HG03045 (cell line): Measurements from ENCODE around the gene ADAD2.

Source experiments
- ATAC-seq: cut with Tn5 transposase; IDR thresholded peaks from one replicate; pipeline ENCODE4 v1.9.1; 2021; ENCODE audit warnings: mild to moderate bottlenecking, moderate library complexity; ENCODE audit not compliant: unreplicated experiment

ADAD2 gene

GRCh38 chr16:84220851-84221250 lies 29.9 kb downstream of the ADAD2 start:
- ATAC-seq, result no peak

DNA sequence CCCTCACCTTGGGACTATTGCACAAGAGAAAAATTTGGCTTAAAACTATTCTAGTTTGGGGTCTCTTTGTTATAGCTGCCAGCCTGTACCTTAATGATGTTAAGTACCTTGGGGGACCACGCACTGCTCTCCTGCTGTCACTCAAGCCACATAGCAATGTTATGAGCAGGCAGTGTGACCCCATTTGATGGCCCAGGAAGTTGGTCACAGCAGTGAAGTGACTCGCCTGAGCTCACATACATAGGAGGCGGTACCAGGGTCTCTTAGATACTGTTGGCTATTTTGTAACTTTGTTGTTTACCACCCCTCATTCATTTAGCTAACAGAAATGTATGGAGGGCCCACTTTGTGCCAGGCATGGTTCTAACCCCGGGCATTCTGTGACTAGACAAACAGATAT lies 32.5 kb downstream of the ADAD2 start:
- no peak for ATAC-seq

- ATAC-seq, result no peak
These were observed 33.6 kb downstream of the ADAD2 start for GRCh38 chr16:84224554-84224953.

DNA sequence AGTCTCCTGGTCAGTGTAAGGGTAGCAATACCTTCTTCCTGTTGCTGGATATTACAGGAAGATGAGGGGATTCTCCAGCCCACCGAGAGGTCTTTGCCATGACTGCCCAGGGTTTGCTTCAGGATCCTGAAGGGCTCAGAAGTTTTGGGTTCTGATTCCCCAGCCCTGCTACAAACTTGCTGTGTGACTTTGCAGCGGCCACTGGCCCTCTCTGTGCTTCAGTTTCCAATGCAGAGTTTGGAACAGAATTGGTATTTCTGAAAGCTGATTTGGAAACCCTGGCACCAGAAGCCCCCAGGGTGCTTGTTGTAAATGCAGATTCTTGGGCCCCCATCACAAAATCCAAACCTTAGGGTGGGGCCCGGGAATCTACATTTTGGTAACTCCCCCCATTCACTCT lies 34.2 kb downstream of the ADAD2 start:
- no peak for ATAC-seq

- no peak for ATAC-seq
These were observed 34.6 kb downstream of the ADAD2 start for GRCh38 chr16:84225571-84225970.

DNA sequence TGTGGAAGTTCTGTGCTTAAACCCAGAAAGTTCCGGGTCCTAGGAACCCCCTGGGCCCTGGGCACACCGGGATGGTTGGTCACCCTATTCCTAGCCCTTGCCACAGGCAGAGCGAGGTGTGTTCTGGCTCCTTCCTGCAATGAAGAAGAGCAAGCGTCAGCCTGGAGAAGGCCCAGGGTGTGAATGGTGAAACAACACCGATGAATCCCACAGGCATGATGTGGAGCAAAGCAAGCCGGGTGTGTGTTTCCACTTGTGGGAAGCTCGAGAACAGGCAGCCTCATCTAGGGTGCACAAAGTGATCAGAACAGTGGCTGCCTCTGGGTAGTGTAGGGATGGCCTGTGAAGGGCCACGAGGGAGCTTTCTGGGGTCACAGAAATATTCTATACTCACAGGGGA lies 35.1 kb downstream of the ADAD2 start:
- ATAC-seq, result no peak

GRCh38 chr16:84227548-84227947 lies 36.6 kb downstream of the ADAD2 start:
- ATAC-seq, result no peak

- ATAC-seq, result no peak
These were observed 37.4 kb downstream of the ADAD2 start for GRCh38 chr16:84228256-84228838.

- no peak for ATAC-seq
These were observed 38.5 kb downstream of the ADAD2 start for GRCh38 chr16:84229471-84229870.

DNA sequence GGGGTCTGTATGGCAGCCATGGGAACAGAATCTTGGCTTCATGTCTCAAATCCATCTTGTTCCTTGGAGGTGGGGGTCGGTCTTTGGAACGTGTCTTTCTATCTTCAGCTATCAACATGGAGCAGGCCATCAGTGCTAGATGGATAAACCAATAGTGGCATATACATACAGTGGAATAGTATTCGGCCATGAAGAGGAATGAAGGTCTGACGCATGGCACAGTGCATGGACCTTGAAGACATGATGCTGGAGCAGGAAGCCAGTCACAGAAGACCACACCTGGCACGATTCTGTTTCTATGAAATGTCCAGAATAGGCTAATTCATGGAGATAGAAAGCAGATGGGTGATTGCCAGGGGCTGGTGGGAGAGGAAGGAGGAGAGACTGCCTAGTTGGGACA lies 41.1 kb downstream of the ADAD2 start:
- ATAC-seq, result no peak

- ATAC-seq, result no peak
These were observed 42.0 kb downstream of the ADAD2 start for GRCh38 chr16:84232969-84233368.

GRCh38 chr16:84233748-84234147 lies 42.8 kb downstream of the ADAD2 start:
- ATAC-seq, result no peak

DNA sequence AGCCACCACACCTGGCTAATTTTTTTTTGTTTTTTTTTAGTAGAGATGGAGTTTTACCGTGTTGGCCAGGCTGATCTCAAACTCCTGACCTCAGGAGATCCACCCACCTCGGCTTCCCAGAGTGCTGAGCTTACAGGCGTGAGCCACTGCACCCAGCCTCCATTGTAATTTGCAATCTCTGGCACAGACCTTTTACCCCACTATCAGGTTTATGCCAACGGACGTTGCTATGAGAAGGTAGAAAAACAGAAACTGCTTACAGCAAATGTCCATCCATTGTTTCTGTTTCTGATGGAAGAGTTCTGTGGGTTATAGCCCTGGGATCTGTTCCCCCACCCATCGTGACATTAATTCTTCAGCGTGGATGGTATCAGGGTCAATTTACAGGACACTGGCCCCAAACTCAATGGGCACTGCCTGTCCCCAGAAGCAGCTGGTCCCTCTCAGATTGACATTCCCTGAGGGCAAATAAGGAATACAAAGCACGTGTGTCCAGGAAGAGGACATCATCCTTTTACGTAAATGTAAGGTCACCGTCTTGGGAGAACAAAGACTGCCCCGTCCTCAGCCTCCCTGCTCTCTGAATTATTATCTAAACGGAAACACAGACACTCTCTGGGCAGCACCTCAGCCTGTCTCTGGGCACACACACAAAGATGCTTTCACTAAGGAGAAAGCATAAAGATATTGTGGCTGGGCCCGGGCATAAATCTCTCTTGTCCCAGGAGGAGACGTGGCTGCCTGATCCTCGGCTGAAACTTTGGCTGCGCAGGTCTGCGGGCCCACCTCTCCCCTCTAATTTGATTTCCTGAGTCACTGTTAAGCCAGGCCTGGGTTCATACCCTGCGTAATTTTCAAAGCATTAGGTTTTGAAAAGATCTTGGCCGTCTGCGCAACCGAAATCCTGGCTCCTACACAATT lies 43.6 kb downstream of the ADAD2 start:
- ATAC-seq, result no peak

- no peak for ATAC-seq
These were observed 45.7 kb downstream of the ADAD2 start for GRCh38 chr16:84236671-84237070.

- ATAC-seq, result no peak
These were observed 47.2 kb downstream of the ADAD2 start for GRCh38 chr16:84237994-84238750.

DNA sequence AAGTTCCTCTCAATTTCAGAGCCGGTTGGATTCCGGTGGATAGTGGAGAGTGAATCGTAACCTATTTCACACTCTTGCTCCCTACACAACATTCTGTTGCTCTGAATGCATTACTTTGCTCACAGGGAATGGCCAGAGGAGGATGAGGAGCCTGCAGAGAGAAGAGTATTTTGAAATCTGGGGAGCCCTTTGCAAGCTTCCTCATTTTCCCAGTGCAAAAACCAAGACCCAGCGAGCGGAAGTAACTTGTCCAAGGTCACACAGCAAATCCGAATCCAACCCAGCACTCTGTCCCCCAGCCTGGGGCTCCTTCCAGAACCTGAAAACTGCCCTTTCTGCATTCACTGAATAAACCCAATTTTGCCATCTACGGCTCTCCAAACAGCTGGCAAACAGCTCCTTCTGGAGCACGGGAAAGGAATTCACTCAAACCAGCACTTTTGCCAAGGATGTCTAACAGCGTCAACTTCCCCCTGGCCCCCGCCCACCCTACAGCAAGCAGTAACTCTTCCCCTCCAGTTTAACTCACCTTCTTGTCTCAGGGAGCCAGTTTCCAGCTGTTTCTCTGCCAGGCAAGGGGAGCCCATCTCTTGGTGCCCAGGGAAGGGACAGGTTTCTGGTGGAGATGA lies 48.3 kb downstream of the ADAD2 start:
- no peak for ATAC-seq

- ATAC-seq, result no peak
These were observed 49.0 kb downstream of the ADAD2 start, which contains the start of gene KCNG4 for GRCh38 chr16:84239909-84240308. KCNG4 (minus strand) TSS chr16:84240012; CDS start chr16:84237485, 2,527 bp downstream.

DNA sequence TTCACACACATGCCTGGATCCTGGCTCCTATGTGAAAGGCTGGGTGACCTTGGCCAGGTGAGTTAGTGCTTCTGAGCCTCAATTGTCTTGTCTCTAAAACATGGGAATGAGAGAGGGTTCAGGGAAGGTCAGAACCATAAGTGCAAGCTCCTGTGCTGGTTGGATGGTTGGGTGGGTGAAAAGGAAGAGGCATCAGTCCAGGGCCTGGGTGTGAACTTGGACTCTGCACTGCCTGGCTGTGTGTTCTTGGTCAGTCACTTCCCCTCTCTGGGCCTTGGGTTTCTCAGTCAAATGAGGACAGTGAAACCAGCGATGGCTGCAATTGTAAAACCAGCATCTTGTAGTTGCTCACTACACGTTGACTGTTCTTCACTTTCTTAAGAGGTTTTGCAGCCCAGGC lies 49.5 kb downstream of the ADAD2 start:
- no peak for ATAC-seq

- no peak for ATAC-seq
These were observed 50.8 kb downstream of the ADAD2 start for GRCh38 chr16:84241778-84242177.

- ATAC-seq, result no peak
These were observed 51.9 kb downstream of the ADAD2 start for GRCh38 chr16:84242839-84243238.

- ATAC-seq, result no peak
These were observed 52.8 kb downstream of the ADAD2 start for GRCh38 chr16:84243732-84244131.
